Measurements from ENCODE around the gene AXIN1. TPM values are rescaled to one million over a fixed set of nuclear protein-coding genes. Genes with fewer than 3 reads are reported as not detected.
"Not testable (repeated sequence)": the region's sequence is repeated elsewhere in the genome, so short reads cannot be mapped to it uniquely, and the experiment has no call there.

The AXIN1 gene
- total RNA-seq, 1 donor, result 45.8 TPM

GRCh38 chr16:381789-382717 is 29.5 kb upstream of the AXIN1 start, which contains the start of gene PGAP6:
Gene PGAP6 (minus strand): TSS chr16:381978. CDS start chr16:381821, 157 bp downstream.
- DNase-seq (ENCODE audit: low read depth in 2 of 3, low spot score in 2 of 3), result peak; percentile 40 to 61 (median 46)

GRCh38 chr16:381012-381788 is 28.7 kb upstream of the AXIN1 start:
- DNase-seq (ENCODE audit: low read depth in 2 of 3, low spot score in 2 of 3), result no peak

GRCh38 chr16:380762-381011 is 28.2 kb upstream of the AXIN1 start:
- DNase-seq (ENCODE audit: low read depth in 2 of 3, low spot score in 2 of 3), result no peak

DNA sequence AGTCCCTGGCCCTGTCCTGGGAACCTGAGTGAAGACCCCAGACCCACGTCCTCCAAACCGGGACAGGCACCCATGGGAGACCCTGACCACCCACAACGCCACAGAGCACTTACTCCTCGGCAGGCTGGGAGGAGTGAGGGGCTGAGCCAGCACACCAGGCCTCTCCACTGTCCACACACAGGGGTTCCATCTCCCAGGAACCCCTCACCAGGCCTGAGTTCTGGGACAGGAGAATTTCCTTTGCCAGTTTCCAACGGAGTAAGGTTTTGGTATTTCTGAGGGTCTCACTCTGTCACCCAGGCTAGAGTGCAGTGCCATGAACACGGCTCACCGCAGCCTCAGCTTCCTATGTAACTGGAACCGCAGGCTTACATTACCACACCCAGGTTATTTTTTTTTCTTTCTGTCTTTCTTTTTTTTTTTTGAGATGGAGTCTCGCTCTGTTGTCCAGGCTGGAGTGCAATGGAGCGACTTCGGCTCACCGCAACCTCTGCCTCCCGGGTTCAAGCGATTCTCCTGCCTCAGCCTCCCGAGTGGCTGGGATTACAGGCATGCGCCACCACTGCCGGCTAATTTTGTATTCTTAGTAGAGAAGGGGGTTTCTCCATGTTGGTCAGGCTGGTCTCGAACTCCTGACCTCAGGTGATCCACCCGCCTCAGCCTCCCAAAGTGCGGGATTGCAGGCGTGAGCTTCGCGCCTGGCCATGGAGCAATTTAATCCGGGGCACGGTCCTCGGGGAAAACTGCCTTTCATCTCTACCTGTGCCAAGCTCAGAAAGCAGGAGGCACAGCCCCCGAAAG is 27.6 kb upstream of the AXIN1 start:
- no peak for DNase-seq (ENCODE audit: low read depth in 2 of 3, low spot score in 2 of 3)

- DNase-seq (ENCODE audit: low read depth in 2 of 3, low spot score in 2 of 3), result no peak
These were observed 26.8 kb upstream of the AXIN1 start for GRCh38 chr16:379183-379960.

DNA sequence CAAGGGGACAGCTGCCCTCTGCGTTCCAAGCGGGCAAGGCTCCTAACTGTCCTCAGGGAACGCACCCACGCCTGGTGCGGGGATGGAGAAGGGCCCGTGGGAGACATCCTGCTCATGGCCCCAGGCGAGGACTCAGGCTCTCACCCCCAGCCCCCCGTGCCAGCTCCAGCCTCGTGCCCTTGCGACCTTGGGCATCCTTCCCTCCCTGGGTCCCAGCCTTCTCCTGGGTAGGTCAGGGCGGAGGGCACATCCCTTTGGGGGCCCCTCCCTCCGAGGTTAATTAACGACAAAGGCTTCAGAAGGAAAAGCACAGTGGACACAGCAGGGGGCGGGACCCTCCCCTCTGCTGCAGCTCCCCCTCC is 26.3 kb upstream of the AXIN1 start:
- no peak for DNase-seq (ENCODE audit: low read depth in 2 of 3, low spot score in 2 of 3)

- DNase-seq (ENCODE audit: low read depth in 2 of 3, low spot score in 2 of 3), result not testable (repeated sequence)
These were observed 25.7 kb upstream of the AXIN1 start for GRCh38 chr16:378113-378820.

- DNase-seq (ENCODE audit: low read depth in 2 of 3, low spot score in 2 of 3), result no peak
These were observed 25.0 kb upstream of the AXIN1 start for GRCh38 chr16:377419-377951.

- DNase-seq (ENCODE audit: low read depth in 2 of 3, low spot score in 2 of 3), result no peak
These were observed 24.4 kb upstream of the AXIN1 start for GRCh38 chr16:376817-377418.

DNA sequence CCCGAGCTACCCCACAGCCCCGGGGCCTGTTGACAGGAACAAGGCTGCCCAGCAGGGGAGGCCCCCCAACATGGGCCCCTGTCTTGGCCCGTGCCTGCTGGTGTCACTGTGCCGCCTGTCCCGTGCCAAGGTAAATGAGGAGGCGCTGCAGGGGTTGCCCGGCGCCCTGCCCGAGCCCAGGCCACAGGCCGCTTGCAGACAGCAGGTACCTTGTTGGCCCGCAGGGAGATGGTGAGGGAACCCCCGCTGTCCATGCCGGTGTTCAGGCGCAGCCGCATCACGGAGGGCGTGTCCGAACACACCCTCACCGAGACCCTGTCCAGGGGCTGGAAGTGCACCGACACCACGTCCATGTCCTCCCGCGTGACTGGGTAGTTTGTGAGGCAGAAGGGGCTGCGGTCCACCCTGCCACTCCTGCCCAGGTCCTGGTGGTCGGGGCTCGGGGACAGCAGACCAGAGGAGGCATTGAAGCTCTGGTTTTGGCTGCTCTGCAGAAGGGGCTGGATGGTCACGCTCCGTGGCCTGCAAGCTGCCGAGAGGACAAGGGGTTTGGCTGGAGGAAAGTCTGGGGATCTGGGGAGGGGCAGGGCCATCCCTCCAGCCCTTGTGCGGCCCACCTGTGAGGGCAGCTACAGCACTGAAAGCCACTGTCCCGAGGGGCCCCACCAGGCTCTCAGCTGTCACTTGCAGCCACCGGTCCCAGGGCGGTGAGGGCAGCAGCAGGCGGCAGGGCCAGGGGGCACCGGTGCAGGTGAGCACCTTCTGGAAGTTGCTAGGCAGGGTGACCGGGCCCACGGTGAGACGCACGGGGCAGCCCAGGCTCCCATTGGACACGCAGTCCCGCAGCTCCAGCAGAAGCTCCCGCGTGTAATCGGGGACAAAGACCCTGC is 23.6 kb upstream of the AXIN1 start:
- no peak for DNase-seq (ENCODE audit: low read depth in 2 of 3, low spot score in 2 of 3)

- no peak for DNase-seq (ENCODE audit: low read depth in 2 of 3, low spot score in 2 of 3)
These were observed 22.7 kb upstream of the AXIN1 start for GRCh38 chr16:375212-375611.

DNA sequence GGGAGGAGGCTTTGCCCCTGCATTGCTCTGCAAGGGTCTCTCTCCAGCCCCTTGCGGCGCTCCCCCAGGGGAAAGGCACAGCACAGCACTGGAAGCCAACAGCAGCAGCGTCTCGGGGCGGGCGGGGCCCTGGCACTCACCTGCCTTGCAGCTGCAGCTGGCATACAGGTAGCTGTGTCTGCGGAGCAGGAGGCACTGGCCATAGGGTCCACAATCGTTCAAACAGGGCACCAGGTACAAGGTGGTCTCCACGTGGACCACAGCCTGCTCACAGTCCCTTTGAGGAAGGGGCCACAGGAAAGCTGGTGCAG is 22.0 kb upstream of the AXIN1 start:
- DNase-seq (ENCODE audit: low read depth in 2 of 3, low spot score in 2 of 3), result no peak

DNA sequence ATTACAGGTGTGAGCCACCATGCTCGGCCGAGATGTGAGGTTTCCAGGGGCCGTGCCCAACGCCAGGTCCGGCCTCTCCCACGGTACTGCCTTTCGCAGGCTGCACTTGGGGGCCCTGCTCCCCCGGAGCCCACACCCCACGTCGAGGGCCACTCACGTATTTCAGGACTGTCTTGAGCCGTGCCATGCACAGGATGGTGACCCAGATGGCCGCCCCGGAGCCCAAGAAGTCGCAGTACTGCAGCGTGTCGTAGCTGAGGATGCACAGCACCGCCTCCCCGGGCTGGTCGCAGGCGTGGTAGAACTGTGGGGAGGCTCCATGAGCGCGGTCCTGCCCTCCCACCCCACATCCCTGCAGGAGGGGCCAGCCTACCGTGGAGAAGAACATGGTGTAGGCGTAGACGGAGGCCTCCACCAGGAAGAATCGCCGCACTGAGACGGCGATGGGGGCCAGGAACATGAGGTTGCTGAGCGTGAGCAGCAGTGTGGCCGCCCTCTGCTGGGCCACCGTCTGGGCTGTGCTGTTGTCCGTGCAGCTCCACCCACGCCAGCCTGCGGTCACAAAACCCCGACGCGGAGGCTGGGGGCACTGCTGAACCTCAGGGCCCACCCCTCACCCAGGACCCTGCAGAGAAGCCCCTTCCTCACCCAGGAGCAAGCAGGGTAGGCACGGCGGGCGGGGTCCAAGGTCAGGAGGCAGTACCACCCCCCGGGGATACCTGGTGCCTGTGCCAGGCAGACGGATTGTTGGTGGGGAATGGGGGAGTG is 21.5 kb upstream of the AXIN1 start:
- no peak for DNase-seq (ENCODE audit: low read depth in 2 of 3, low spot score in 2 of 3)

DNA sequence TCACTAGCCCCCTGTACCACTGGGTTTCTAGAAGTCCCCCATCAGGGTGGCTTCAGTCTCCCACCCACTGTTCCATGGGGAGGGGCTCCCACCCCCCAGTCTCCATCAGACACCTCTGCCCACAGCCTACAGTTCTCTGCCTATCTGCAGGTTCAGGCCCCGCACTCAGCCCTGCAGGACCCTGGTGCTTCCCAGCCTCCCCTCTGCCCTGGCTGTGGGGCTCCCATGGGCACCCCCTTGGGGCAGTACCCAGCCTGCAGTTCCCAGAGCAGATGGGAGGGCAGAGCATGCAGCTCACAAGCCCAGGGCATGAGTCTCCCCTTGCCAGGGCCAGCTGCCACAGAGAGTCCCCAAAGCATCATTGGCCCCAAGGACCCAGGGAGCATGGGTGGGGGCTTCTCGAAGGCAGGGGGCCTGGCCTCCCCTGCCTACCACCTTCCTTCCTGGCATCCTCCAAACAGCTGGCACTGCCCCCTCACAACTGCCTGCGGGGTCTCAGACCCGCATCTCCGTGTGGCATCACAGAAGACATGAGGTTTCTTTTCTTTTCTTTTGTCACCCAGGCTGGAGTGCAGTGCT is 20.6 kb upstream of the AXIN1 start:
- no peak for DNase-seq (ENCODE audit: low read depth in 2 of 3, low spot score in 2 of 3)

- no peak for DNase-seq (ENCODE audit: low read depth in 2 of 3, low spot score in 2 of 3)
These were observed 19.9 kb upstream of the AXIN1 start for GRCh38 chr16:372302-372983.

- no peak for DNase-seq (ENCODE audit: low read depth in 2 of 3, low spot score in 2 of 3)
These were observed 19.2 kb upstream of the AXIN1 start for GRCh38 chr16:371515-372301.
